ENCODE data around the gene ERC2.

GRCh38 chr3:55601366-55602080 is 866.7 kb downstream of the ERC2 start:
- TF ChIP-seq CTCF (IDR thresholded peaks at IDR 0.05; ENCODE audit: control extremely low read depth in 1 of 3, insufficient read depth in 1 of 3, low read depth in 1 of 3, low read length in 3 of 3) (no peak), CHD1 (IDR thresholded peaks at IDR 0.05; ENCODE audit: low read depth, low read length) (no peak), USF2 (IDR thresholded peaks at IDR 0.05; ENCODE audit: low read length) (no peak), GABPA (IDR thresholded peaks at IDR 0.05; ENCODE audit: borderline replicate concordance, insufficient read depth, low read length) (no peak), EZH2 (IDR thresholded peaks at IDR 0.05; ENCODE audit: low read depth, low read length, severe bottlenecking) (no peak), TAF1 (IDR thresholded peaks at IDR 0.05; ENCODE audit: low read depth, low read length) (no peak), EGR1 (IDR thresholded peaks at IDR 0.05; ENCODE audit: borderline replicate concordance, low read depth, low read length) (no peak), YY1 (IDR thresholded peaks at IDR 0.05; ENCODE audit: low read depth, low read length) (no peak), NANOG (IDR thresholded peaks at IDR 0.05; ENCODE audit: insufficient read depth, low read depth, low read length, poor library complexity, severe bottlenecking) (no peak), E2F6 (IDR thresholded peaks at IDR 0.05) (no peak), ASH2L (IDR thresholded peaks at IDR 0.05; ENCODE audit: low read length) (no peak)

Measured in H1 (cell line).